Transverse colon (tissue), 4 donors: Measurements from ENCODE around the gene ARVCF.

ENCODE experiments used
- POLR2AphosphoS5 ChIP-seq, 3 donors: sonication (generic); formaldehyde crosslinking; IDR thresholded peaks; one replicate each; pipeline ENCODE4 v1.6.1; 2016; ENCODE audit warnings: antibody characterized with exemption in 3 of 3
- TF ChIP-seq, protein P1 (sequence below), 5 experiments: fragments of 200-600 bp in 3 of 5; fragments of 450-650 bp in 2 of 5; sonication (generic) in 3 of 5; IDR thresholded peaks; 1 replicate in 2 of 5; 2 replicates in 3 of 5; pipeline ENCODE4 v1.5.1; 2016 to 2017; ENCODE audit warnings: antibody characterized with exemption in 5 of 5, inconsistent platforms in 3 of 5, mild to moderate bottlenecking in 2 of 5, moderate library complexity in 1 of 5

DNA sequence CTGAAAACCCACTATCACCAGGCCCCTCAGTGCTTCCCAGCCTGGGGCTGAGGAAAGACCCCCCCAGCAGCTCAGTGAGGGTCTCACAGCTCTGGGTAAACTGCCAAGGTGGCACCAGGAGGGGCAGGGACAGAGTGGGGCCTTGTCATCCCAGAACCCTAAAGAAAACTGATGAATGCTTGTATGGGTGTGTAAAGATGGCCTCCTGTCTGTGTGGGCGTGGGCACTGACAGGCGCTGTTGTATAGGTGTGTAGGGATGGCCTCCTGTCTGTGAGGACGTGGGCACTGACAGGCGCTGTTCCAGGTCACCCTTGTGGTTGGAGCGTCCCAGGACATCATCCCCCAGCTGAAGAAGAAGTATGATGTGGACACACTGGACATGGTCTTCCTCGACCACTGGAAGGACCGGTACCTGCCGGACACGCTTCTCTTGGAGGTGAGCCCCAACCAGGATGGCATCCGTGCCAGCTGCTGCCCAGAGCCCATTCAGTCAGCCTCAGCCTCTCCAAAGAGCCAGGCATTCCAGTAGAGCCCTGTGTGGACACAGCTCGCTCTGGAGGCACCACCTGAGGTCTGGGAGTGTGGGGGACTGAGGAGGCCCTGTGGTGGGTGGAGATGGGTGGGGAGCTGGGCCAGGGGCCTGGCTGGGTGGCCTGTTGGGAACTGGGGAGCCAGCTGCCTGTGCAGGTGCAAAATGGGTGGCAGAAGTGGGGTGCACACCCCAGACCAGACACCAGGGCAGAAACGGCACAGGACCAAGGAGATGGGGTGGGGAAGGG lies 52.6 kb downstream of the ARVCF start:
- TF ChIP-seq, protein P1, sequence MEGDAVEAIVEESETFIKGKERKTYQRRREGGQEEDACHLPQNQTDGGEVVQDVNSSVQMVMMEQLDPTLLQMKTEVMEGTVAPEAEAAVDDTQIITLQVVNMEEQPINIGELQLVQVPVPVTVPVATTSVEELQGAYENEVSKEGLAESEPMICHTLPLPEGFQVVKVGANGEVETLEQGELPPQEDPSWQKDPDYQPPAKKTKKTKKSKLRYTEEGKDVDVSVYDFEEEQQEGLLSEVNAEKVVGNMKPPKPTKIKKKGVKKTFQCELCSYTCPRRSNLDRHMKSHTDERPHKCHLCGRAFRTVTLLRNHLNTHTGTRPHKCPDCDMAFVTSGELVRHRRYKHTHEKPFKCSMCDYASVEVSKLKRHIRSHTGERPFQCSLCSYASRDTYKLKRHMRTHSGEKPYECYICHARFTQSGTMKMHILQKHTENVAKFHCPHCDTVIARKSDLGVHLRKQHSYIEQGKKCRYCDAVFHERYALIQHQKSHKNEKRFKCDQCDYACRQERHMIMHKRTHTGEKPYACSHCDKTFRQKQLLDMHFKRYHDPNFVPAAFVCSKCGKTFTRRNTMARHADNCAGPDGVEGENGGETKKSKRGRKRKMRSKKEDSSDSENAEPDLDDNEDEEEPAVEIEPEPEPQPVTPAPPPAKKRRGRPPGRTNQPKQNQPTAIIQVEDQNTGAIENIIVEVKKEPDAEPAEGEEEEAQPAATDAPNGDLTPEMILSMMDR (IDR thresholded peaks at IDR 0.05): no peak
- no peak for TF ChIP-seq POLR2AphosphoS5 (IDR thresholded peaks at IDR 0.05)
